ENCODE results near the gene SYNJ1. TPM values are rescaled to one million over a fixed set of nuclear protein-coding genes. Genes with fewer than 3 reads are reported as not detected.

Gene SYNJ1
- total and polyA plus RNA-seq, 2 of the 13 experiments (the other 11 are each of a cell fraction or from before 2014, with no cell fraction given) = 2.0 to 2.7 TPM

DNA sequence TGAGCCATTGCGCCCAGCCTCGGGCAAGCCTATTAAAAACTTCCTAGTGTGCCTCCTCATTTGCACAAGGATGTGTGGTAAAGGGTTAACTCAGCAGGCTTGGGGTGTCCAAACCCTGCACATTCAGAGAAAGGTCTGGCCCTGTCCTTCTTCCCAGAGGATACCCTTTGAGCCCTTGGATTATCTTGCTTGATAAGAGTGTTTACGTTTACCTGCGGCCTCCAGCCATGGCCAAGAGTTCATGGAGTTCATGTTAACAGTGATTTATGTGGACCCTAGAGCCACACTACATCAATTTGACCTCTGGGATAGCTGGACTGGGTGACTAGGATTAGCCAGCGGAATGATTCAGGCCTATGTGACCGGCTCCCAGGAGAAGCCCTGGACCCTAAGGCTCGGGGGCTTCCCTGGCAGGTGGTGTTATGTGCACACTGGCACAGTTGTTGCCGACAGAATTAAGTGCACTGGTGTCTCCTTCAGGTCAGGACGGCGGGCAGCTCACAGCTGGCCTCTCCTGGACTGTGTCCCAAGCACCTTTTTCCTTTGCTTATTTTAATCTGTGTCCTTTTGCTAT is 134.8 kb downstream of the SYNJ1 start (continued):
- TF ChIP-seq CHCHD3 (CRISPR knock-in tag; IDR thresholded peaks at IDR 0.05) = no peak
- TF ChIP-seq GPN1 (CRISPR knock-in tag; IDR thresholded peaks at IDR 0.05; ENCODE audit: borderline replicate concordance) = no peak
- peak; percentile 92 for TF ChIP-seq SAP130 (CRISPR knock-in tag; IDR thresholded peaks at IDR 0.05; ENCODE audit: low read depth)
- TF ChIP-seq, protein P1, sequence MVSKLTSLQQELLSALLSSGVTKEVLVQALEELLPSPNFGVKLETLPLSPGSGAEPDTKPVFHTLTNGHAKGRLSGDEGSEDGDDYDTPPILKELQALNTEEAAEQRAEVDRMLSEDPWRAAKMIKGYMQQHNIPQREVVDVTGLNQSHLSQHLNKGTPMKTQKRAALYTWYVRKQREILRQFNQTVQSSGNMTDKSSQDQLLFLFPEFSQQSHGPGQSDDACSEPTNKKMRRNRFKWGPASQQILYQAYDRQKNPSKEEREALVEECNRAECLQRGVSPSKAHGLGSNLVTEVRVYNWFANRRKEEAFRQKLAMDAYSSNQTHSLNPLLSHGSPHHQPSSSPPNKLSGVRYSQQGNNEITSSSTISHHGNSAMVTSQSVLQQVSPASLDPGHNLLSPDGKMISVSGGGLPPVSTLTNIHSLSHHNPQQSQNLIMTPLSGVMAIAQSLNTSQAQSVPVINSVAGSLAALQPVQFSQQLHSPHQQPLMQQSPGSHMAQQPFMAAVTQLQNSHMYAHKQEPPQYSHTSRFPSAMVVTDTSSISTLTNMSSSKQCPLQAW (CRISPR knock-in tag; IDR thresholded peaks at IDR 0.05) = peak; percentile 95
- TF ChIP-seq ZFP62 (CRISPR knock-in tag; IDR thresholded peaks at IDR 0.05) = no peak
- TF ChIP-seq ZNF18 (CRISPR knock-in tag; IDR thresholded peaks at IDR 0.05; ENCODE audit: insufficient replicate concordance) = peak; percentile 65
- peak; percentile 79 for TF ChIP-seq PHF5A (CRISPR knock-in tag; IDR thresholded peaks at IDR 0.05; ENCODE audit: low read depth, unreplicated experiment)
- TF ChIP-seq ZNF775 (CRISPR knock-in tag; IDR thresholded peaks at IDR 0.05; ENCODE audit: borderline replicate concordance) = no peak
- TF ChIP-seq HCFC1 (IDR thresholded peaks at IDR 0.05; ENCODE audit: low read depth, low read length) = no peak
- peak; percentile 90 for TF ChIP-seq ARNTL (CRISPR knock-in tag; IDR thresholded peaks at IDR 0.05)
- TF ChIP-seq ZNF343 (CRISPR knock-in tag; IDR thresholded peaks at IDR 0.05) = 0 out of 2 replicates have a peak, but pooled peaks have one; percentile 37
- TF ChIP-seq HOXD1 (CRISPR knock-in tag; IDR thresholded peaks at IDR 0.05) = peak; percentile 83; the same call in 1 of the 2 replicates
- no peak for TF ChIP-seq RBM39 (IDR thresholded peaks at IDR 0.05; ENCODE audit: low read depth, low read length, poor library complexity, severe bottlenecking)
- TF ChIP-seq ZNF264 (CRISPR knock-in tag; IDR thresholded peaks at IDR 0.05) = peak; percentile 71; the same call in 1 of the 2 replicates
- TF ChIP-seq ZNF879 (CRISPR knock-in tag; IDR thresholded peaks at IDR 0.05) = 0 out of 2 replicates have a peak, but pooled peaks have one; percentile 61
- peak; percentile 97 for TF ChIP-seq MIXL1 (CRISPR knock-in tag; IDR thresholded peaks at IDR 0.05)
- TF ChIP-seq HNF4G (IDR thresholded peaks at IDR 0.05; ENCODE audit: borderline replicate concordance, low read depth, low read length) = peak; percentile 97
- TF ChIP-seq HNF4G (CRISPR knock-in tag; IDR thresholded peaks at IDR 0.05; ENCODE audit: borderline replicate concordance, low read depth) = peak; percentile 98
- no peak for TF ChIP-seq ZNF10 (CRISPR knock-in tag; IDR thresholded peaks at IDR 0.05; ENCODE audit: borderline replicate concordance, low read depth)
- no peak for TF ChIP-seq MAFF (IDR thresholded peaks at IDR 0.05; ENCODE audit: low read depth, low read length)
- no peak for TF ChIP-seq MBNL3 (CRISPR knock-in tag; conservative IDR thresholded peaks at IDR 0.05)
- 0 out of 2 replicates have a peak, but pooled peaks have one; percentile 65 for TF ChIP-seq ZFP1 (CRISPR knock-in tag; IDR thresholded peaks at IDR 0.05)
- TF ChIP-seq DMAP1 (CRISPR knock-in tag; IDR thresholded peaks at IDR 0.05) = no peak
- TF ChIP-seq ONECUT2 (CRISPR knock-in tag; IDR thresholded peaks at IDR 0.05) = 0 out of 2 replicates have a peak, but pooled peaks have one; percentile 23
- peak; percentile 80; the same call in 1 of the 2 replicates for TF ChIP-seq KDM3A (CRISPR knock-in tag; IDR thresholded peaks at IDR 0.05; ENCODE audit: low read depth)
- TF ChIP-seq ZNF263 (CRISPR knock-in tag; IDR thresholded peaks at IDR 0.05) = no peak
- TF ChIP-seq ZNF567 (CRISPR knock-in tag; IDR thresholded peaks at IDR 0.05; ENCODE audit: borderline replicate concordance) = no peak
- TF ChIP-seq NFRKB (IDR thresholded peaks at IDR 0.05) = no peak
- no peak for TF ChIP-seq SP1 (IDR thresholded peaks at IDR 0.05)
- no peak for TF ChIP-seq SP1 (CRISPR knock-in tag; IDR thresholded peaks at IDR 0.05)
